CD4-positive, alpha-beta T cell treated with Interleukin-6 at 100 ng/mL for 8 hours (primary cell): Measurements from ENCODE around the gene RECQL5.
A peak's percentile ranks its signal among the peaks of the same experiment; 100 is the strongest.

Experiments used
- DNase-seq: peaks from one replicate; pipeline ENCODE4 v3.0.0-alpha.2; 2020; ENCODE audit warnings: mixed read lengths, low spot score

The RECQL5 gene

DNA sequence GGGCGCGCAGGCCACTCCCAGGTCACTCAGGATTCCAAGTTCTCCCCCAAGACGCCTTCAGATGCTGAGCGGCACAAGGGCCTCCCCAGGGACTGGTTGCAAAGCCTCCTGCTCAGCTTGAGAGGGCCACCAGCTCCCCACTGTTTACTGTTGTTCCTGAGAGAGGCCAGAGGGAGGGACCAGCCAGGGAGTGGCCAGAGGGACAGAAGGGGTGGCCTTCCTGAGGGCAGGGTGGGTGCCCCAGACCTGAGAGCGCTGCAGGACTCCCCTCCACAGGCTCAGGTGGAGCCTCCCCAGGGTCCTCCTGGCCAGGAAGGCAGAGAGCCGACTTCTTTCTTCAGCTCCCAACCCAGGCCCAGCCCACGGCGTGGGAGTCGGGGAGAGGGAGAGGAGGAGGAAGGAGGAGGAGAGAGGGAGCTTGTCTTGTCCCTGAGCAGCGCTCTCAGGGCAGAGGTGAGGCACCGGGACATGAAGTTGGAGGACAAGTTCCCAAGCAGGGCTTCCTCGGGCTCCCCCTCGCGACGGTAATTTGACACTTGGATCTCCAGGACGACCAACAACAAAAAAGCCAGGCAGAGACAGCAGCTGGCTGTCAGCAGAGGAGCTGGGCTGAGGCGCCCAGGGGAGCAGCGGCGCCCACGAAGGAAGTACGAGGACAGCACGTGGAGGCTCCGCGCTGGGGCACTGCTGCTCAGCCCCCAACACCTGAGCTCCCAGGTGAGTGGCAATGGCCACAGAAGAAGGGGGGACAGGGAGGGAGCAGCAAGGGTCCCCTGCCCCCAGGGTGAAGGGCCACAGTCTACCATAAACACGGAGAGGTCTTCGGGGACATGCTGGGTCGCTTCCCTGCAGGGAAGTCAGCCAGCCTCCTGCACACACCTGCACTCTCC, 33.2 kb downstream of the RECQL5 start:
- peak; percentile 42 for DNase-seq

DNA sequence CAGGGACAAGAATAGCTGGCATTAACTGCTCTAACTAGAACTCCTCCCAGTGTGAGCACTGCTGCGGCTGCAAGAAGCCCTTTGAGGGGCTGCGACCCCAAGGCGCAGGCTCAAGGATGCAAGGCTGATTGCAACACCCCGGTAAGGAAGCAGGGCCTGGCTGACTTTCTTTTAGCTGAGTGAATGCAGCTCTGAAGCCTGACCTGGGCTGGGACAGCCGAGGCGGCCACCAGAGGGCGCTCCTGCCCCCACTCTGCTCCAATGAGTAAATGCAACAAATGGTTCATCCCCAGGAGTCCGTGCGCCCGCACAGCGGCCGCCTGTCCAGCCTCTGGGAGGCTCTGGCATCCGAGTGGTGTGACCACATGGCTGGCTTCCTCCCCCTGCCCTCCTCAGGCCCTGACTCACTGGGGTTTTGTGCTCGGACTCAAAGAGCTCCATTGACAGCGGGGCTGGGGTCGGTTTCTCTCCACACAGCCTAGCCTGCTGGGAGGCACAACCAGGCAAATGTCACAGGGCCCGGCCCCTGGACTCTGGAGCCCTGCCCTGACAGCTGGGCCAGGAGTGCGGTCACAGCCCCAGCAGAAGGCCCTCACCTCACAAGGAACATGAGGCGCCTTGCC, 34.0 kb downstream of the RECQL5 start, which contains the start of gene SMIM5:
Gene SMIM5 (plus strand): TSS at position 572 of the 623 bp plus-strand sequence. CDS start 6,768 bp downstream, outside the sequence.
- DNase-seq = peak; percentile 76

DNA sequence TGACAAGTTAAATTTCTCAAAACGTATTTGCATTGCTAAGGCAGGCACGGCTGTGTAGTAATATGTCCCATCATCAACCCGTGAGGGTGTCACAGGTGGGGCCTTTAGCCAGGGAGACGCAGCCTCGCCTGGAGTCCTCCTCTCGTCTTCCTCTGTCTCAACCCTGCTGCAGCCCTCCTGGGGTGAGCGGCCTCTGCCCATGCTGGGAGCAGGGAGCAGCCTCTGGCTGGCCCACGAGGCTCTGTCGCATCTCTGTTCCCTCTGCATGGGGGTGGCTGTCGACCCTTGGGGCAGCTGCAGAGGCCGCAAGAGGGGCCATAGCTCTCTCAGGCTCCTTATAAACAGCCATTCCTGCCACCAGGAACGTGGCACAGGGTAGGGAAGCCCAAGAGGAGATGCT, 34.5 kb downstream of the RECQL5 start:
- no peak for DNase-seq

DNA sequence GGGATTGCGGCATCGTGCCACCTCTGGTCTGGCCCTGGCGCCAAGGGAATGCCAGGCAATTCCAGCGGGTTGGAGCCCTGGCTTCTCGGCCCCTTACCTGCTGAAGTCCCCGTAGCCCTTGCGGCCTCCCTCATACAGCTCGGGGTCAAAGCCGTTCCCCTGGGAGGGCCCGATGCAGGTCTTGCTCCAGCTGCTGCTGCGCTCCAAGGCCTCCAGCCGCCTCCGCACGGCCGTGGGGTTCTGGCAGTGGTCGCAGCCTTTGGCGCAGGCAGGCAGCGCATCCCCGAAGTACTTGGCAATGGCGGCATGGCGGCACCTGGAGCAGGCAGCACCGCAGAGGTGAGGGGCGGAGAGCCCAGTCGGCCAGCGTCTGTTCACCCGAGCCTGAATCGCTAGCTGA, 35.6 kb downstream of the RECQL5 start:
- DNase-seq = no peak

DNA sequence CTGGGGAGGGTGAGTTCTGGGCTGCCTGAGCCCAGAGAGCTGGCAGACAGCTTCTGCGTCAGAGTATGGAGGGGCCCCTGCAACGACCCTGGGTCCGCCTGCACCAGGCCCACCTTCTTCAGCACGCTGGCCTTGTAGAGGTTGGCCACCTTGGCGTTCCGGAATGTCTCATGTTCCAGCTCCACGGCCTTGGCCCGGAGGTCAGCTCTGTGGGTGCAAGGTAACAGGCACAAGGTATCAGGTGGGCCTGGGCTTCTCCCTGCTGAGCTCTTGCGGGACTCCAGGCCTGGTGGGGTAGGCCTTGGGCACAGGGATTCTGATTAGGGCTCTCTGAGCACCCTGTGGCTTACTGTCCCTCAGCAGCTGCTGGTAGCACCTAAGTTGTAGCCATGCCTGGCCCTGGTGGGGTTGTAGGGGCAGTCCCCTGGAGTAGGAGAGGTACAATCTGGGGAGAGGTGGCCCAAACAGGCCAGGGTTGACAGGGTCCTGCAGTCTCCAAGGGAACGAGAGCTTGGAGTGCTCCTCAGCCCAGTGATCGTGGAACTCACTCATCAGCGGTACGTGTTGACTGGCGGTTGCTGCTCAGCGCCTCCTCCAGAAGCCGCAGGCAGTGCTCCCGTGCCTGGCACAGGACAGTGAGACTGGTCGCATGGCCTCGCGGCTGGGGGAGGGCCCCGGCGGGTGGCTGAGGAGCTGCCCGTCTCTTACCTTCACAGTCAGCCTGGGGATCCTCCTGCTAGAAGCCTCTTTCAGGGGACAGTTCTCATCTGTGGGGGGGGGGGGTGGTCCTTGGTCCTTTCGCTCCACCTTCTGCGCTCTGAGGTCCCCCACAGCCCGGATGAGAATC, 36.7 kb downstream of the RECQL5 start:
- no peak for DNase-seq

DNA sequence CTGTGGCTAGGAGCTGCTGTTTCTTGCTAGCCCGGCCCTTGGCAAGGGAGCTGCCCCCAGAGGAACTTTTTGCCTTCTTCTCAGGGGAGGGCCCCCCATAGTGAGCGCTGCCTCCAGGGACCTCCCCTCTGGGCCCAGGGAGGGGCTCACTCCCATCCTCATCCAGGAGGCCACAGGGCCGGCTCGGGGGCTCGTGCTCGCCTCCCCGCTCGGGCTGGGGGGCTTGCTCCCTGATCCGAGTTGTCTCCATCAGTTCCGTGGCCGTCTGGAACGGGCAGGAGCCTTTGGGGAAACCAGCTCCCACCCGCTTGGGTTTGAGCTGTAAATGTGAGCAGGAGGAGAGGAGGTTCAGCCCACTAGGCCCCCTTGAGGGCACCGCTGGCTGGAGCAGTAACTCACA, 37.8 kb downstream of the RECQL5 start:
- no peak for DNase-seq

DNA sequence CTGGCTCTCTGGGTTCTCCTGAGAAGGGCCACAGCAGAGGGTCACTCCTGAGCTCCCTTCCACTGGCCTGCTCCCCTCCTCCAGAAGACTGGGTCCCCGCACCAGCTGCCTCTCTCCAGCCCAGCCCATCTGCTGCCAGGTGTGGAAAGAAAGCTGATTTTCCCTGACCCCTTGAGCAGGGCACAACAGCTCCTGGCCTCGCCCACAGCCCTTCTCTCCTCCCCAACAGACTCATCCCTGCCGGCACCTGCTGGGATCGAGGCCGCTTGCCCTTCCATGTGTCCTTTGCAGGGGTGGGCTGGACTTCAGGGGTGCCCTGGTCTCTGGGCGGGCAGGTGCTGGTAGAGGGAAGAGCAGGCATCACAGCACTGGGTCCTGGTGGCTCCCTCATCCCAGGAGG, 38.5 kb downstream of the RECQL5 start:
- DNase-seq = no peak

DNA sequence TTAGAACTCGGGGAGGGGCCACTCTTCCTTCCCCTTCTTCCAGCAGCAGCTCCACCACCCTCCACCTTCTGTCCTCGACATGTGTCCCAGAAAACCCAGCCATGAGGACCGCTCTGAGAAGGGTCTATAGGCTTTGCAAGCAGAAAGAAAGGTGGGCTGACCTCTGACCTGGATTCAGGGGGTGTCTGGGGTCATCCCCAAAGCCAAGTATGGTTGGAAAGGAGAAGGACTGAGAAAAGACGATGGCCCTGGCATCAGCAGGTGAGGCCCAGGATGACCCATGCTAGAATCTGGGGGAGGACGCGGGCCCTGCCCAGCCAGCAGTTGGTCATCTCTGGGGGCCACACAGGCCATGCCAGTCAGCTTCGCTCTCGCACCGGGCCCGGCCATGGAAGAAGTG, 39.9 kb downstream of the RECQL5 start:
- DNase-seq = no peak

DNA sequence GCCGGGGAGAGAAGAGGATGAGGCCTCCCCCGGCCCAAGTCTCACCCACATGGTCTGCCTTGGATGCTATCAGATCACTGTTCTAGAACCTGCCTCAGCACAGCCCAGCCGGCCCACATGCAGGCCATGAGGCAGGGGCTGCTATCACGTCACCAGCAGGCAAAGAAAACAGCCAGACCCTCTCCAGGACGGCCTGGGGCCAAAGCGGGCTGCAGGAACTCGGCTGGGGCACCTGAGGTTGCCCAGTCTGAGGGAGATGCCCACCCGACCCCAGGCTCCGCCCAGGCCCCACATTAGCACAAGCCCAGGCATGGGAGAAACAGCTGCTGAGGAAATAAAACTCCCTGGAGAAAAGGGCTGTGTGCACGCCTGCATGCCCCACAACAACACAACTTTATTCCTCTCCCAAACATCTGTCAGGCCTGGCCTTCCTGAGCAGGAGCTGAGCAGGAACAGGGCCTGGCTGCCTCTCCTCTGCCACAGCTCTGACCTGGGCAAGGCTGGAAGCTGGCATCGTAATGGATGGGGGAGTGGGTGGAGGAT, 40.4 kb downstream of the RECQL5 start:
- DNase-seq = no peak

DNA sequence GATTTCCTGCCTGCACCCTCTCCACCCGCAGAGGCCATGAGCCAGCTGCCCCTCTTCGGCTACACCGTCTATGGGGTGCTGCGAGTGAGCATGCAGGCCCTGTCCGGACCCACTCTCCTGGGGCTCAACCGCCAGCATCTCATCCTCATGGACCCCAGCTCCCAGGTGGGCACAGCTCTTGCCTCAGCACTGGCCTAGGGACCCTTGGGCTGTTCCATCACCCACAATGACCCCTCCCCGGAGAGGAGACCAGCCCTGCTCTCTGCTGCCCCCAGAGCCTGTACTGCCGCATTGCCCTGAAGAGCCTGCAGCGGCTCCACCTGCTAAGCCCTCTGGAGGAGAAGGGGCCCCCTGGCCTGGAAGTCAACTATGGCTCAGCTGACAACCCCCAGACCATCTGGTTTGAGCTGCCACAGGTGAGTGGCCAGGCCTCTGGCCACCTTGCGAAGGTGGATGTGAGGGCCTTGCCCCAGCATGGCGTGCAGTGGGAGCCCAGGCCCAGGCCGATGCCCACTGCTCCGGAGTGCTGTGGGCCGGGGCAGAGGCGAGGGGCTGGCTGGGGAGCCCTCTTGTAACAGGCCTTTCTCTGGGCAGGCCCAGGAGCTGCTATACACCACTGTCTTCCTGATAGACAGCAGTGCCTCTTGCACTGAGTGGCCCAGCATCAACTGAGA, 41.0 kb downstream of the RECQL5 start:
- no peak for DNase-seq

DNA sequence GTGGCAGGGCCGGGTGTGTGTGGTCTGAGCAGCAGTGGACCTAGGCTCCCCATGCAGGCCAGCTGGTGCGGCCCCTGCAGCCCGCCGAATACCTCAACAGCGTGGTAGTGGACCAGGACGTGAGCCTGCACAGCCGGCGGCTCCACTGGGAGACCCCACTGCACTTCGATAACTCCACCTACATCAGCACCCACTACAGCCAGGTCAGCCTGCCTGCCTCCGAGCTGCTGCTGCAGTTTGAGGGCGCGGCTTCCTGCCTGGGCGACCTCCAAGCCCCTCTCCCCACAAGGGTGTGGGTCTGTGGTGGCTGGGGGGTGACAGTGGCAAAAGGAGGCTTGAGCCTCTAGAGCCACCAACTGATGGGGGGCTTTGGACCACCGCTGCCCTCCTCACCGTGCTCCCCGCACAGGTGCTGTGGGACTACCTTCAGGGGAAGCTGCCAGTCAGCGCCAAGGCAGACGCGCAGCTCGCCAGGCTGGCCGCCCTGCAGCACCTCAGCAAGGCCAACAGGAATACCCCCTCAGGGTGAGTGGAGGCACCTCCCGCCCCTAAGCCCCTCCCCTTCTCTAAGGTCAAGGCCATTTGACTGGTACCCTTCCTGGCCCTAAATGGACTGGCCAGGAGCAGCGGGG, 42.1 kb downstream of the RECQL5 start:
- DNase-seq = no peak

DNA sequence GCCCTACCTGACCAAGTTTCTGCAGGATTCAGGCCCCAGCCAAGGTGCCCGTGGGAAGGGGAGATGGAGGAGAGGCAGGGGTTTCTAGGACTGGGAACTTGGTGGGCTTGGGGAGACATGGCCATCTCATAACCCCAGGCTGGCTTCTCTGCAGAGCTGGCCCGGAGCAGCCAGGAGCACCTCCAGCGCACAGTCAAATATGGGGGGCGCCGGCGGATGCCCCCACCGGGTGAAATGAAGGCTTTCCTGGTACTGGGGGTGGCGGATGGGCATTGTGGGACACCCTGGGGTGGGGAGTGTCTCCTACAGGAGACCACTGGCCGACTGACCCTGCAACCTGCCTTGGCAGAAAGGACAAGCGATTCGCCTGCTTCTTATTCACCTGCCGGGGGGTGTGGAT, 42.9 kb downstream of the RECQL5 start:
- DNase-seq = no peak

DNA sequence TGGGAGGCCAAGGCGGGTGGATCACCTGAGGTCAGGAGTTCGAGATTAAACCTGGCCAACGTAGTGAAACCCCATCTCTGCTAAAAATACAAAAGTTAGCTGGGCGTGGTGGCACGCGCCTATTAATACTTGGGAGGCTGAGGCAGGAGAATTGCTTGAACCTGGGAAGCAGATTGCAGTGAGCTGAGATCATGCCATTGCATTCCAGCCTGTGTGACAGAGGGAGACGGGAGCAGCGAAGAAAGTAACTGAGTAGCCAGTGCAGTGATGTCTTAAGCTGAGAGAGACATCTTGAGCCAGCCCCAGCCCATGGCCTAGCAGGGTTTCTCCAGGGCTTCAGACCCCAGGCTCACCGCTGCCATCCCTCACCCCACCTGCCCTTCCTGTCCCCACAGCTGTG, 43.6 kb downstream of the RECQL5 start:
- no peak for DNase-seq

DNA sequence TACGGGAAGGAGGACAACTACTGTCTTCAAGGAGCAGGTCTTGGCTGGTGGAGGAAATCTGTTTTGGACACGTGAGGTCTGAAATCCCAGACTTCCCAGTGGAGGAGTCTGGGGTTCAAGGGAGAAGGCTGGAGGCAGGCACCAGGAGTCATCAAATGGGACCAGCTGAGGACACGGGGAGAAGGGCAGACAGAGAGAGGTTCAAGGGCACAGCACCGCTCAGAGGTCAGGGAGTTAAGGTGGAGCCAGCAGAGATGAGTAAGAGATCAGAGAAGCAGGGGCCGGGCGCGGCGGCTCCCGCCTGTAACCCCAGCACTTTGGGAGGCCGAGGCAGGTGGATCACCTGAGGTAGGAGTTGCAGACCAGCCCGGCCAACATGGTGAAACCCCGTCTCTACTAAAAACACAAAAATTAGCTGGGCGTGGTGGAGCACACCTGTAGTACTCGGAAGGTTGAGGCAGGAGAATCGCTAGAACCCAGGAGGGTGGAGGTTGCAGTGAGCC, 44.1 kb downstream of the RECQL5 start:
- DNase-seq = no peak

DNA sequence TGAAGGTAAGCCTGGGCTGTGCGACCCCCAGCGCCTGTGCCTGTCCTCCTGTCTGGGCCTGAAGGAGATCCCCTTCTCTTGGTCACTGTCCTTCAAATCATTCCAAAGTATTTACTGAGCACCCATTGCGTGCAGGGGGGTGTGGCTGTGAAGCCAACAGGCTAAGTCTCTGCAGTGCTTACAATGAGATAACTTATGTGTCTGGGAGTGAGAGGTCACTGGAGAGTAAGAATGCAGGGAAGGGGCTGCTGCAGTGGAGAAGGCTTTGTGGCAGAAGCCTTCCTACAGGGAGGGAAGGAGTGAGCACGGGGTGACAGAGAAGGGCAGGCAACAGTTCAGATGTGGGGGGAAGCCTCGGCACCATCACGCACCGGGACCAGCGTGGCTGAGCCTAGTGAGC, 44.9 kb downstream of the RECQL5 start:
- DNase-seq = no peak

DNA sequence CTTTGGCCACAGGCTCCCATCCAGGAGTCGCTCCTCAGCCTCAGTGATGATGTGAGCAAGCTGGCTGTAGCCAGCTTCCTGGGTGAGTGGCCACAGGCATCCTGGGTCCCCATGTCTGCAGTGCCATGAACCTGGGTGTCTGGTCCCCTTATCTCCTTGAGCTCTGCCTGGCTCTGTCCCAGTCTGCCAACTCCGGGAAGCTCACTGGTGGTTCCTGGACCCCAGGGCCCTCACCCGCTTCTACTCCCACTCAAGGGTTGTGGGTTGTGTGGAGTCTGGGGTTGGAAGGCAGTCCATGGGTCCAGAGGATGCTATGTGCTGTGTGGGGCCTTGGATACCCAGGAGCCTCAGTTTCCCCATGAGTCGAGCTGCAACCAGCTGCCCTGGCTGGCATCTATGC, 45.5 kb downstream of the RECQL5 start:
- DNase-seq = no peak

DNA sequence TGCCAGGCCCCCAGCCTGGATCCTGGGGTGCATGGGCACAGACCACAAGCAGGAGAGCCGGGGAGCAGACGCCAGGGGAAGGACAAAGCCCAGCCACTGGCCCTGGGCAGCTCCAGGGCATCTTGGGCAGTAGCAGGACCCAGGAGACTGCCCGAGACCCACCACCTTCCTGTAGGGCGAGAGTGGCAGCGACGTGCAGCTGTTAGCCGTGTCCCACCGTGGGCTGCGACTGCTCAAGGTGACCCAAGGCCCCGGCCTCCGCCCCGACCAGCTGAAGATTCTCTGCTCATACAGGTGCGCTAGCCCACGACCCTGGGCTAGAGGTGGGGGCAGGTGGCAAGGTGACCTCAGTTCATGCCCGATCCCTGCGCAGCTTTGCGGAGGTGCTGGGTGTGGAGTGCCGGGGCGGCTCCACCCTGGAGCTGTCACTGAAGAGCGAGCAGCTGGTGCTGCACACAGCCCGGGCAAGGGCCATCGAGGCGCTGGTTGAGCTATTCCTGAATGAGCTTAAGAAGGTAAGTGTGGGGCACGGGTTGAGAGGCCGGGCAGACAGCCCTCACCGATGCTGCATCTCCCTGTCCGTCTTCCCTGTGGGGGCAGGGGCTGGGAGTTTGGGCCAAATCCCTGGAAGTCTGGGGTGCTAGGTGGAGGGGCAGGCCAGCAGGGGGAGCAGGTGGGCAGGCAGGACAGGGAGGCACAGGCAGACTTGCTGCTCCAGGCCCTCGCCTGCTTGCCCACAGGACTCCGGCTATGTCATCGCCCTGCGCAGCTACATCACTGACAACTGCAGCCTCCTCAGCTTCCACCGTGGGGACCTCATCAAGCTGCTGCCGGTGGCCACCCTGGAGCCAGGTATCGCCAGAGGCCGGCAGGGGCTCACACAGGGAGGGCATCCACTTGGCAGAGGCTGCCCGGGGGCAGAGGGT, 47.2 kb downstream of the RECQL5 start:
- DNase-seq = no peak

DNA sequence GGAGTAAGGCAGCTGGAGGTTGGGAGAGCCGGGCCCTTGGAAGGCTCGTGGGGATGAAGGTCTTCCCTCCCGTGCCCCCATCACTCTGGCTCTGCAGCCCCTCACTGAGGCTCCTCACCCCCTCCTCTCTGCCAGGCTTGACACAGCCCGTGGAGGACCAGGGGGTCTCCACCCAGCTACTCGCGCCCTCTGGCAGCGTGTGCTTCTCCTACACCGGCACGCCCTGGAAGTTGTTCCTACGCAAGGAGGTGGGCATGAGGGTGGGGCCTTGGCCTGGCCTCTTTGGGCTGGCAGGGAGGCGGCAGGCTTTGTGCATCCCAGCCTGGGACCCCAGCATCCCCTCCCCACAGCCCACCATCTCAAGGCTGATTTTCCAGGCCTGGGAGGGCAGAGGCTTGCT, 49.3 kb downstream of the RECQL5 start:
- no peak for DNase-seq

DNA sequence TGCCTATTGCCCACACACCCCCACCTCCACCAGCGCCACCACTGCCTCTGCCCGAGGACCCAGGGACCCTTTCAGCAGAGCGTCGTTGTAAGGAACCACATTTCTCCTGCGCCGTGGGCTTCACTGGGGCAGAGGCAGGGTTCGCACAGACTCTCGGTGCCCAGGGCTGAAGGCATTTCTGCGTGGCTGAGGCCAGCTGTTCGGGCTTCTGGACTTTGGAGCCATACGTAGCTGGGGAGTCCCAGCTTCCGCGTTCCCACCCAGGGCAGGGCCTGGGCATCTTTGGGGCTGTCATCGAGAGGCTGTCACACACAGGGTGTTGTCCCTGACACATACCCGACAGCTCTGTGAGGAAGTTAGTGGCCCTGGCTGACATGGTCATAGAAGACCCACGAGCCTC, 49.7 kb downstream of the RECQL5 start:
- DNase-seq = no peak

DNA sequence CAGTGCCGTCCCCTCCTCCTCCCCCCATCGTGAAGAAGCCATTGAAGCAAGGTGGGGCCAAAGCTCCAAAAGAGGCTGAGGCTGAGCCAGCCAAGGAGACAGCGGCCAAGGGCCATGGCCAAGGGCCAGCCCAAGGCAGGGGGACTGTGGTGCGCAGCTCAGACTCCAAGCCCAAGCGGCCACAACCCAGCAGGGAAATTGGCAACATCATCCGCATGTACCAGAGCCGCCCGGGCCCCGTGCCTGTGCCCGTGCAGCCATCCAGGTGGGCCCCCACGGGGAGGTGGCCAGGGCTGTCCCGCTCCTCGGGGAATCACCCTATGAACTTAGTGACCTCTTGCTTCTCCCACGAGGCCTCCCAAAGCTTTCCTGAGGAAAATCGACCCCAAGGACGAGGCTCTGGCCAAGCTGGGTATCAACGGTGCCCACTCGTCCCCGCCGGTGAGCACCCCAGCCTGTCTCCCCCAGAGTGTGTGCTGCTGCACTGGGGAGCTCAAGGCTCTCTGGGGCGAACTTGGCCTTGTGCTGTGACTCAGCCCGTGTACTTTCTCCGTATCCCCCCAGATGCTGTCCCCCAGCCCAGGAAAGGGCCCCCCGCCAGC, 50.3 kb downstream of the RECQL5 start:
- DNase-seq = no peak
